GM18870 (cell line): Measurements from ENCODE around the gene MFSD12.
A peak's percentile ranks its signal among the peaks of the same experiment; 100 is the strongest.
"Not testable (repeated sequence)": the region's sequence is repeated elsewhere in the genome, so short reads cannot be mapped to it uniquely, and the experiment has no call there.

Experiments used
- ATAC-seq: cut with Tn5 transposase; IDR thresholded peaks from one replicate; pipeline ENCODE4 v1.9.1; 2021; ENCODE audit warnings: moderate library complexity; ENCODE audit not compliant: unreplicated experiment

MFSD12 gene

GRCh38 chr19:3585301-3586126 lies 28.1 kb upstream of the MFSD12 start, which contains the start of gene GIPC3:
Gene GIPC3 (plus strand): TSS chr19:3585478. CDS start chr19:3585598, 120 bp downstream.
- no peak for ATAC-seq

- ATAC-seq, result not testable (repeated sequence)
These were observed 26.8 kb upstream of the MFSD12 start for GRCh38 chr19:3584036-3584802.

GRCh38 chr19:3581792-3582191 lies 24.4 kb upstream of the MFSD12 start:
- not testable (repeated sequence) for ATAC-seq

GRCh38 chr19:3580156-3580934 lies 23.0 kb upstream of the MFSD12 start:
- no peak for ATAC-seq

GRCh38 chr19:3578390-3578789 lies 21.0 kb upstream of the MFSD12 start:
- ATAC-seq, result no peak

GRCh38 chr19:3577723-3578344 lies 20.4 kb upstream of the MFSD12 start:
- ATAC-seq, result no peak

GRCh38 chr19:3576696-3577443 lies 19.5 kb upstream of the MFSD12 start:
- ATAC-seq, result no peak

- ATAC-seq, result no peak
These were observed 18.7 kb upstream of the MFSD12 start for GRCh38 chr19:3575949-3576673.

GRCh38 chr19:3575260-3575741 lies 17.9 kb upstream of the MFSD12 start:
- no peak for ATAC-seq

GRCh38 chr19:3573858-3574637 lies 16.7 kb upstream of the MFSD12 start:
- ATAC-seq, result no peak

GRCh38 chr19:3573162-3573857 lies 15.9 kb upstream of the MFSD12 start:
- no peak for ATAC-seq

GRCh38 chr19:3572855-3573161 lies 15.4 kb upstream of the MFSD12 start, which contains the start of gene HMG20B:
Gene HMG20B (plus strand): TSS chr19:3572944. CDS start chr19:3573310, 366 bp downstream.
- peak; percentile 5 for ATAC-seq

- ATAC-seq, result peak; percentile 95
These were observed 14.9 kb upstream of the MFSD12 start for GRCh38 chr19:3572132-3572854.

GRCh38 chr19:3570606-3571011 lies 13.2 kb upstream of the MFSD12 start:
- ATAC-seq, result no peak

- ATAC-seq, result not testable (repeated sequence)
These were observed 12.7 kb upstream of the MFSD12 start for GRCh38 chr19:3570042-3570441.

GRCh38 chr19:3565139-3565538 lies 7.8 kb upstream of the MFSD12 start:
- ATAC-seq, result no peak
